Measurements from ENCODE around the gene ZNF860. TPM values are rescaled to one million over a fixed set of nuclear protein-coding genes. Genes with fewer than 3 reads are reported as not detected.

The ZNF860 gene
- 10 to 100 TPM in 3 of 5 donors, 1 to 10 TPM in 2; 8.1 to 15.5 (median 10.3) TPM for polyA plus RNA-seq (ENCODE audit: insufficient read depth in 1 of 5, insufficient read length in 5 of 5, low replicate concordance in 1 of 5)
- long read RNA-seq, donor 1, partial matches to known transcripts = 0 of 2 reads
- long read RNA-seq, donor 1, other reads (novel, unspliced or antisense) = 0 of 2 reads
- long read RNA-seq, donor 2, partial matches to known transcripts = 0 of 1 reads
- long read RNA-seq, donor 2, other reads (novel, unspliced or antisense) = 0 of 1 reads
- long read RNA-seq, donor 3, partial matches to known transcripts = 0 of 1 reads
- long read RNA-seq, donor 3, other reads (novel, unspliced or antisense) = 0 of 1 reads
- long read RNA-seq, donor 4 = 0 reads
- long read RNA-seq, donor 5, partial matches to known transcripts = 0 of 4 reads
- long read RNA-seq, donor 5, other reads (novel, unspliced or antisense) = 0 of 4 reads
- long read RNA-seq, donor 6, partial matches to known transcripts = 0 of 3 reads
- long read RNA-seq, donor 6, other reads (novel, unspliced or antisense) = 0 of 3 reads
- long read RNA-seq, donor 7, partial matches to known transcripts = 0 of 1 reads
- long read RNA-seq, donor 7, other reads (novel, unspliced or antisense) = 0 of 1 reads
- long read RNA-seq, donor 8, partial matches to known transcripts = 0 of 1 reads
- long read RNA-seq, donor 8, other reads (novel, unspliced or antisense) = 0 of 1 reads

GRCh38 chr3:31981206-31982181 lies at the start of gene ZNF860, which contains the start of gene OSBPL10:
ZNF860 (plus strand) TSS chr3:31981750; CDS start chr3:31989080, 7,330 bp downstream.
OSBPL10 (minus strand) TSS chr3:31981262; CDS start chr3:31981179, 83 bp downstream.
- peak; percentile 86 to 89 for DNase-seq

- no peak for DNase-seq
Observed at GRCh38 chr3:31932990-31933389, 48.6 kb upstream of the ZNF860 start.

GRCh38 chr3:31934018-31934417 lies 47.5 kb upstream of the ZNF860 start:
- DNase-seq = no peak

- DNase-seq = no peak
Observed at GRCh38 chr3:31934866-31935265, 46.7 kb upstream of the ZNF860 start.

- DNase-seq = no peak
Observed at GRCh38 chr3:31936420-31937060, 45.0 kb upstream of the ZNF860 start.

- DNase-seq = no peak
Observed at GRCh38 chr3:31937225-31937624, 44.3 kb upstream of the ZNF860 start.

- no peak for DNase-seq
Observed at GRCh38 chr3:31942446-31942845, 39.1 kb upstream of the ZNF860 start.

GRCh38 chr3:31943041-31943440 lies 38.5 kb upstream of the ZNF860 start:
- DNase-seq = no peak

- no peak for DNase-seq
Observed at GRCh38 chr3:31945738-31946052, 35.9 kb upstream of the ZNF860 start.

GRCh38 chr3:31946484-31947081 lies 35.0 kb upstream of the ZNF860 start:
- DNase-seq = no peak

- DNase-seq = no peak
Observed at GRCh38 chr3:31947162-31947561, 34.4 kb upstream of the ZNF860 start.

GRCh38 chr3:31947671-31948091 lies 33.9 kb upstream of the ZNF860 start:
- DNase-seq = no peak

- no peak for DNase-seq
Observed at GRCh38 chr3:31948280-31948679, 33.3 kb upstream of the ZNF860 start.

GRCh38 chr3:31952205-31952604 lies 29.3 kb upstream of the ZNF860 start:
- no peak for DNase-seq

GRCh38 chr3:31953091-31953490 lies 28.5 kb upstream of the ZNF860 start:
- DNase-seq = no peak

GRCh38 chr3:31953636-31954035 lies 27.9 kb upstream of the ZNF860 start:
- no peak for DNase-seq

GRCh38 chr3:31955581-31955980 lies 26.0 kb upstream of the ZNF860 start:
- no peak for DNase-seq

GRCh38 chr3:31957106-31957505 lies 24.4 kb upstream of the ZNF860 start:
- no peak for DNase-seq

- DNase-seq = peak; percentile 79 to 82
Observed at GRCh38 chr3:31958701-31959152, 22.8 kb upstream of the ZNF860 start.

- DNase-seq = no peak
Observed at GRCh38 chr3:31959251-31959650, 22.3 kb upstream of the ZNF860 start.
